Fibroblast of pulmonary artery (primary cell): ENCODE measurements around the gene DCBLD1.

Source experiments
- DNase-seq: peaks from one replicate; pipeline ENCODE4 v3.0.0-alpha.2; 2010; ENCODE audit warnings: low read depth
- H3K4me3 ChIP-seq: replicated peaks from 2 replicates; pipeline ENCODE4 v1.5.1; 2011; ENCODE audit warnings: low read depth, mild to moderate bottlenecking, control low read depth, low read length, moderate library complexity
- CTCF ChIP-seq: IDR thresholded peaks from 2 replicates; pipeline ENCODE4 v1.5.1; 2011; ENCODE audit warnings: mild to moderate bottlenecking, control low read depth, low read length, inconsistent platforms; ENCODE audit errors: missing control alignments

DCBLD1 gene

GRCh38 chr6:117521791-117522502 lies 39.5 kb downstream of the DCBLD1 start:
- no peak overlapping the region for H3K4me3 ChIP-seq
- no peak for DNase-seq
- no peak for TF ChIP-seq CTCF

- TF ChIP-seq CTCF = no peak
- no peak overlapping the region for H3K4me3 ChIP-seq
- no peak for DNase-seq
These were observed 43.1 kb downstream of the DCBLD1 start for GRCh38 chr6:117525607-117526006.

- no peak overlapping the region for H3K4me3 ChIP-seq
- peak; percentile 56 for DNase-seq
- TF ChIP-seq CTCF = no peak
These were observed 48.2 kb downstream of the DCBLD1 start for GRCh38 chr6:117530467-117531242.

- no peak overlapping the region for H3K4me3 ChIP-seq
- no peak for DNase-seq
- no peak for TF ChIP-seq CTCF
These were observed 48.9 kb downstream of the DCBLD1 start for GRCh38 chr6:117531346-117531745.

GRCh38 chr6:117531809-117532725 lies 49.6 kb downstream of the DCBLD1 start:
- no peak overlapping the region for H3K4me3 ChIP-seq
- no peak for TF ChIP-seq CTCF
- no peak for DNase-seq

GRCh38 chr6:117533775-117534174 lies 51.3 kb downstream of the DCBLD1 start:
- H3K4me3 ChIP-seq = no peak overlapping the region
- no peak for TF ChIP-seq CTCF
- no peak for DNase-seq
